ENCODE data around the gene ACOX1.

The ACOX1 gene

DNA sequence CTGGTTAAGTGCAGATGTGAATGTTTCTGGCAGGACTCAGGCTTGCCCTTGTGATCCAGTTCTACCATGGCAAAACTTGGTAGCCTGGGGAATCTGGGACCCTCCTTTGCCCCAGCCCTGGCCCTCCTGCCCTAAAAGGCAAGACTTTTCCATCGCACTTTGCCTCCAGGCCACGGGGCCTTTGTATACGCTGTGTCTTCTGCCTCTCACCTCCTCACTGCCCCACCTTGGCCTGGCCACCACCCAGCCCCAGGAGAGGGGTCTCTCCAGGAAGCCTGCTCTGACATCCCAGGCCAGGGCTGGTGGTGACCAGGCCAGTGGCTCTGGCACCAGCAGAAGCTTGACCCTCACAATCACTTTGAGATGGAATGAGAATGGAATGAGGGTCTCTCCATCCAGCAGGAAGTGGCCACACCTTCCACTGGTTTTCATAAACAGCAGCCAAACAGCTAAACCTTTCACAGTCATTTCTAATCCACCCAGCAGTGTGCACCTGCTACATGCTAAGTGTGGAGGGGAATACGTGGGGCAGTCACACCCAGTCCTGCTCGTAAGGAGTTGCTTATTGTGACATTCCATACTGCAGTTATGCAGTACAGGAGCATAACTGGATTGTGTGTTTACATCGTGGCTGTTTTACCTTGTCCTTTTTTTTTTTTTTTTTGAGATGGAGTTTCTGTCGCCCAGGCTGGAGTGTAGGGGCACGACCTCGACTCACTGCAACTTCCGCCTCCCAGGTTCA, 72.7 kb downstream of the ACOX1 start:
- peak in 1 of 4 experiments; percentile 19 for DNase-seq

DNA sequence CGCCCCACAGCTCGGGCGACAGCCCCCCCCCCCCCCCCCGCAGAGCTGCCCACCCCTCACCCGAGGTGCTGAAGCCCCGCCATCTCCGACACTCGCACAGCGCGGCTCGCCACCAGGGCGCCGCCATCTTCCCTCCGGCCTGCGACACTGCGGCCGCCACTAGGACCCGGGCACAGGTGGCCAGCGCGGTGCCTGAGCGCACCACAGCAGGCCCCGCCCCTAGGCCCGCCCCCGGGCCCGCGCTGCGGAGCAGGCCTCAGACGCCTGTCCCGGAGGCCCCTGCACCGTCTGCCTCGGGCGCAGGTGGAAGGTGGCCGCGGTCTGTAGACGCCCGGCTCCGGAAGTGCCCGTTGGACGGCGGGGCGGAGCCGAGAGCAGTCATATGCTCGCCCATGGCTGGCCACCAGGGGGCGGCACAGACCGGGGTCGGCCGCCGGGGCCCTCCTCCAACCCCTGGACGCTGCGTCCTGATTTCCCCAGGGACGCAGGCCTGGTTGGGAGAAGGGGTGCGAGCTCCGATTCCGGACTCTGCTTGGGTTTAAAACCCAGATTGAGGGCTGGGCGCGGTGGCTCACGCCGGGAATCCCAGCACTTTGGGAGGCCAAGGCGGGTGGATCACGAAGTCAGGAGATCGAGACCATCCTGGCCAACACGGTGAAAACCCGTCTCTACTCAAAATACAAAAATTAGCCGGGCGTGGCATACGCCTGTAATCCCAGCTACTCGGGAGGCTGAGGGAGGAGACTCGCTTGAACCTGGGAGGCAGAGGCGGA, 74.0 kb downstream of the ACOX1 start, which contains the start of gene MRPL38:
MRPL38 (minus strand) TSS at position 136 of the 773 bp plus-strand sequence; CDS start at position 127, 9 bp downstream.
- DNase-seq: peak; percentile 93 to 97 (median 96)

DNA sequence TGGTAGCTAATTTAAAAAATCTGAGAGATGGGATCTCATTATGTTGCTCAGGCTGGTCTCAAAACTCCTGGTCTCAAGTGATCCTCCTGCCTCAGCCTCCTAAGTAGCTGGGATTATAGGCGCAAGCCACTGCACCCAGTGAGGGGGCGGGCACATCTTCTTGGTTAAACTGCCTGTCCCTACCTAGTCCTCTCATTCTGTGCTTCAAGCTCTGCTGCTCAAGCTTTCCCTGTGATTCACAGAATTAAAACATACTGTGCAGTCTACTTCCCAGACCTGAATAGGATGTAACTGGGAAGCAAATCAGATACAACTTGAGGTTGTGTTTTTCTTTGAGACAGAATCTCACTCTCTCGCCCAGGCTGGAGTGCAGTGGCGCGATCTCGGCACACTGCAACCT, 76.6 kb downstream of the ACOX1 start:
- no peak for DNase-seq

GRCh38 chr17:75901727-75902126, 77.2 kb downstream of the ACOX1 start:
- DNase-seq: no peak

DNA sequence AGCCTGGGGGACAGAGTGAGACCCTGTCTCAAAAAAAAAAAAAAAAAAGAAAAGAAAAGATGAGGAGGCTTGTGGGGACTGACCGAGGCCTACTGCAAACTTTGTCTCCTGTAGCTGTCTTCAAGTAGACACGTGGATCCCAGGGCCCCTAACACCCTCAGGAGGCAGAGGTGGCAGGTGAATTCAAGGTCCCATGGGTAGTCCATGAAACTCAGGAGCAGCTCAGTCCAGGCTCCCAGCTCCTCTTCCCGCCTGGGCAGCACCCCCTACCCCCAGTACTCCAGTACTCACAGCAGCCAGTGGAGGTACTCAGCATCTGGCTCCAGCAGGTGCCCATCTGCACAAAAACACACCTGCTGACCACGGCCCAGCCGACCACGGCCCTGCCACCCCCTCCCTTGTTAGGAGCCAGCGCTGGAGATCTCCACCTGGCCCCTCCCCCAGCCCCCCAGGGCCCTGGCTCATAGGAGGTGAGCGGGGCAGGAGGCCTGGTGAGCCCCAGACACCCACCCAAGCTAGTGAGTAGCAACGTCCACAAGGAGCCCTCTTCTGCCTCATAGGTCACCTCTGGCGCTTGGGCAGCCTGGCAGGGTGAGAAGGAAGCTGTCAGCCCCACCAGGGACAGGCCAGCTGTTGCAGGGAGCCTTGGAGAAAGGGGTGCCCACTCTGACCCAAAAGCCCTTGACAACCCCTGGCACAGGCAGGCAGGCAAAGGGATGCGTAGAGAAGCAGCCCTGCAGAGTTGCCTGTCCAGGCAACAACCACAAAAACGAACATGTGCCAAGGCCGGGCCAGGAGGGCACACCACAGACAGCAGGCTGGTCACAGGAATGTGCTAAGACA, 78.1 kb downstream of the ACOX1 start:
- DNase-seq: no peak

GRCh38 chr17:75899767-75900468, 79.0 kb downstream of the ACOX1 start:
- DNase-seq: no peak

DNA sequence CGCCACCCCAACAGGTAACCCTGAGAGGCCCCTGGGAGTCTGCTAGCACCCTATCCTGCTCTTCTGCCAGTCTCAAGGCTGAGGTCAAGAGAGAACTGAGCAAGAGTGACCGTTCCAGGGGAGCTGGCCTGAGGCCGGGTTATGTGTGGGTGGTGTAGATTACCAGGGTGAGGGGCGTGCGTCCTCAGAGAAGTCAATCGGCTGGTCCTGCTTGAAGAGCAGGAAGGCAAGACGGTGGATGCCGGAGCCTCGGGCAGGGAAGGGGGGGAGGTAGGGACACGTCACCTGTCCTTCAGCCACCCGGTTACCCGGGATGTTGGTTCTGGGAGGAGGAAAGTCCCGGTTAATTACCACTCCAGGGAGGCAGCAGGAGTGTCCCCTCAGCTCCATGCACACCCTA, 79.6 kb downstream of the ACOX1 start:
- no peak for DNase-seq

- no peak for DNase-seq
Observed at GRCh38 chr17:75898791-75899190, 80.2 kb downstream of the ACOX1 start.

DNA sequence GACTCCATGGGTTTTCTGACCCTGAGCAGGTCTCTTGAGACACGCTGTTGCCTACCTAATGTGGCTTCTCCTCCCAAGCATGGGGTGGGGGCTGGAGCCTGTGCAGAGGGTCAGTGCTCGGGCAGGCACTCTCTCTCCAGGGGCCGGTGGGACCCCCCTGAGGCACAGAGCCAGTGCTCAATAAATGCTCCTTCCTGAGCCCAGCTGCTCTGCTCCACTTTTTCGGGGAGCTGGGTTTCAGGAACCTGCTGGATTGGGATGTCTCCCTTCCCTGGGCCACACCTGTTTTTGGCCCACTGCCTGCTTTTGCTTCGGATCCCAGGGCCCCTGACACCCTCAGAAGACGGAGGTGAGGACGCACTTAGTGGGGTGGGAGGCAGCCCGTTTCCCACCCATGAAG, 80.9 kb downstream of the ACOX1 start:
- DNase-seq: no peak

DNA sequence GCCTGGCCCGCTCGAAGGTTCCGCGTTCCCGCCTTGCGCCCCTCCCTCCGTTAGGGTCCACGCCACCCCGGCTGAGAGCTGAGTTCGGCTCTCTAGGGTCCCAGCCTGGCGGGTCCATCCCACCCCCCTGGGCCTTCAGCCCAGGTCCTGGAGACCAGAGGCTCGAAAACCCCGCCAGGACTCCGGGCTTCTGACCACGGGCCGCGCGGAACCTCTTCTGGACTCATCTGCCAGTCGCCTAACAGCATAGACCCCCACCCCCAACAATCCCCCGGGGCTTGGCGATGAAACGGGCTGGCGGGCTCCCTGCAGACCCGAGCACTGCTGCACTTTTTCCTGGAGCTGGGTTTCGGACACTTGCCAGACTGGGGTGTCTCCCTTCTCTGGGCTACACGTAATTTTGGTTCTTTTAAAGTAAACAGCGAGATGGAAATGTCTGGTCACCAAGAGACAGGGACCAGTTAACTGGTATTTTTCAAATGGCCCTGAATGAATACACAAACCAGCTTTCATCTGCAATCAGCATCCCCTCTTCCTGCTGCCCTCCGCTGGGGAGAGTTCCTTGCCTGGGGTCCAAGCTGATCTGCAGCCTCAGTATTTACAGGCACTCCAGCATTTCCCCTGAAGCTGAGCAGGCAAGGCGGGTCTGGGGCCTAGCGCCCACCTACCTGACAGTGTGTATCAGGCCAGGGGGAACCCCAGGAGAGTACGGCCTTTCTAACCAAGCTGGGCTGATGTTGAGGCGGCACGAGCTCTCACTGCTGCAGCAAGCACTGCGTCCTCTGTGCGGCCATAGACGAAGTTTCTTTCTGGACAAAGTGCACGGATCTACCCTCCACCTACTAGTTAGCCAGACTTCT, 81.6 kb downstream of the ACOX1 start:
- no peak for DNase-seq

DNA sequence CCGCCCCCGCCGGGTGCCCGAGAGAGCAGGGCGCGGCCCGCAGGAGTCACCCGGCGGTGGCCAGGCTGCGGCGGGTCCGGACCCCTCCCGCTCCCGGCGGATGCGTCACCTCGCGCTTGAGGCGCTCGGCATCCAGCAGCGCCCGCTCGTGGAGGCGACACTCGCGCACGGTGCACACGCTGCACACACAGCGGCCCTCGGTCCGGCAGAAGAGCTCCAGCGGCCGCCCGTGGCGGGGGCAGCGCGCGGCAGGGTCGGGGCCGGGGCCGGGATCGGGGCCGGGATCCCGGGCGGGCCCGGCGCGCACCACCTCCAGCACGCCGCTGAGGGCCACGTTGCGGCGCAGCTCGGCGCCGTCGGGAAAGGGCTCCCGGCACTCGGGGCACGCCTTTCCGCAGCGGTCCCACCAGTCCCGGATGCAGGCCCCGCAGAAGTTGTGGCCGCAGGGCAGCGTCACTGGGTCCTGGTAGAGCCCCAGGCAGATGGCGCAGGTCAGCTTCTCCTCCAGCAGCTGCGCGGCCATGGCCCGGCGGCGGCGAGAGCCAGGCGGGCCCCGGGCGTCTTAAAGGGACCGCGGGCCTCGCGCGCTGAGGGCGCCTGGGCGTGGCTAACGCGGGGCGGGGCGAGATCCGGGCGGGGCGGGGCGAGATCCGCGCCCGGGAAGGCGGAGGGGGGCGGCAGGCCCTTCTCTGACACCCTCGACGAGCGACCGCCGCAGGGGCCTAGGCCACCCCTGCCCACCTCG, 82.4 kb downstream of the ACOX1 start, which contains the start of gene TRIM65:
TRIM65 (minus strand) TSS at position 537 of the 745 bp plus-strand sequence; CDS start at position 523, 14 bp downstream.
- DNase-seq: peak; percentile 82 to 94 (median 90)

DNA sequence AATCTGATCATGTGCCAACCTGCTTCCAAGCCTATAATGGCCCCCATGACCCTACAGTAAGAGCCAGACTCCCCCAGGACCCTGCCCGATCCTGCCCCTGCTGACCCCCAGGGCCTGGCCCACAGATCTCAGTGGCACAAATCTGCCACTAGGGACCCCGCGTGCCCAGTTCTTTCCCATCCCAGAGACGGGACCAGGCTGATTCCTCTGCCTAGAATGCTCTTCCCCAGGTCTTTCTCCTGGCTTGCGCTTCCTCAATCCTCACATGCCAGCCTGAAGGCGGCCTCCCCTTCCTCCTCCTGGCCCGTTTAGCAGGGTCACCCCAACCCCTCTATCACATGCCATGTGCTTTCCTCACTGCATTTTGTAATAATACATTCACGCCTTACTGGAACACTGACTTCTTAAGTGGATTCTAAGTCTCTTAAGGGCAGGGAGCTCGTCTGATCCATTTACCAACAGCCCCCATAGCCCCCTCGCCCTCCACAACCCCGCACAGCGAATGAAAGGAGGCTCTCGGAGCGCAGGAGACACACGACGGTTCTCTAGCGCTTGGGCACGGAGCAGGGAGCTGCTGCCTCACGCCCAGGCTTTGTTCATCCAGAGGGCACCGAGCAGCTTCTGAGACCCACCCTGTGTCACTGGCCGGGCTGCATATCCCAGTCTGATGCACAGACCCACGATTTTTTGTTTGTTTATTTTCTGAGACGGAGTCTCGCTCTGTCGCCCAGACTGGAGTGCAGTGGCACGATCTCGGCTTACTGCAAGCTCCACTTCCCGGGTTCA, 83.4 kb downstream of the ACOX1 start:
- DNase-seq: peak; percentile 70 to 82 (median 80)

DNA sequence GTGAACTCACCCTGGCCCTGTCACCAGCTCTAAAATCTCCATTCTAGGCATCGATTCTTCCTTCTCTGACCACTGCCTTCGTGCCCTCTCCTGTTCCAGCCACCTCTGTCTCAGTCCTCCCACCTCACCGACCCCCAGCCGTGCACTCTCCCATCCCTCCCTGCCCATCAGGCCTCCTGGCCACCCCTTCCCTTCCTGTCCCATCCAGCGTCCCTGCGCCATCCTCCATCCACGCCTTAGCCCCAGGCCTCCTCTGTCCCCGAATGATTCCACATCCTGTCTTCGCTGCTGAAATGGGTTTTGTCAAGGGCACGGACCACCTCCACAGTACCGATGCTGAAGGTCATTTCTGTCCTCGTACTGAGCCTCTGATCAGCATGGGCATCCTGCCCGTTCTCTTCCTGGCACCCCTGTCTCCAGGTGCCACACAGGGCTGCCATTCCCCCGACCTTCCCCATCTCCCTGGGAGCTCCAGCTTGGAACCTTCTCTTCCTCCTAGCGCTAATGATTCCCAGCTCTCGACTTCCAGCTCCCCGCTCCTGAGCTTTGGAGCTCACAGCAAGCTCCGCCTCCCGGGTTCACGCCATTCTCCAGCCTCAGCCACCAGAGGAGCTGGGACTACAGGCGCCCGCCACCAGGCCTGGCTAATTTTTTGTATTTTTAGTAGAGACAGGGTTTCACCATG, 84.8 kb downstream of the ACOX1 start:
- no peak for DNase-seq

DNA sequence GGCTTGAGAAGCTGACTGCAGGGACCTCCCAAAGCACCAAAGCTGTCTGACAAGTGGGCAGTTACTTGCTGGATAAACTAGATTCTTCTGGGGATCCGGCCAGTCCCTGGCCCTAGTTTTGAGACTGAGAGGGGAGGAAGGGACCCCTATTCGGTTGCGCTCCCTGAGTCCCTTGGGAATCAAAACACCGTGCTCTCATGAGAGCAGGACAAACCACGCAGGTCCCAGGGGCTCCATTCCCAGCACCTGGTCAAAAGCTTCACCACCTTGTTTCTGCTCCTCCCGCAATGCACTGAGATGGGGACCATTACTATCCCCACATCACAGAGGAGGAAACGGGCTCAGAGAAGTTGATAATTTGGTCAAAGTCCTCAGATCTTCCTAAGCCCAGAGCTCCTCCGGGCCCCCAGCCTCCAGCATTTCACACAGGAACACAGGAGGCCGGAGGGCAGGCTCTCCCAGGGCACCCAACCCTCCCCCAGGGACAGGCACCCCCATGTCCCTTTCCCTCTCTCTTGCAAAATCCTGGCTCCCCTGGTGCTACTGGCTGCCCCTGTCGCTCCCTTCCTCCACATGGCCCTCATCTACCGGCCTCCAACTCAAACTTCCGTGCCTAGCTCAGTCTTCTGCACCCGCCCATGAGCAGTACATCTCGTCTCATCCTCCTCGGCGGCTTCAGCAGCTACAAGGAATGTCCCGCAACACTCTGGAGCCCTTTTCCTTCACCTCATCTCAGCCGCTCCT, 85.5 kb downstream of the ACOX1 start:
- DNase-seq: no peak

GRCh38 chr17:75892556-75893224, 86.3 kb downstream of the ACOX1 start:
- no peak for DNase-seq

GRCh38 chr17:75891605-75892555, 87.1 kb downstream of the ACOX1 start:
- DNase-seq: no peak
